Measurements from ENCODE around the gene PPFIA1.

DNA sequence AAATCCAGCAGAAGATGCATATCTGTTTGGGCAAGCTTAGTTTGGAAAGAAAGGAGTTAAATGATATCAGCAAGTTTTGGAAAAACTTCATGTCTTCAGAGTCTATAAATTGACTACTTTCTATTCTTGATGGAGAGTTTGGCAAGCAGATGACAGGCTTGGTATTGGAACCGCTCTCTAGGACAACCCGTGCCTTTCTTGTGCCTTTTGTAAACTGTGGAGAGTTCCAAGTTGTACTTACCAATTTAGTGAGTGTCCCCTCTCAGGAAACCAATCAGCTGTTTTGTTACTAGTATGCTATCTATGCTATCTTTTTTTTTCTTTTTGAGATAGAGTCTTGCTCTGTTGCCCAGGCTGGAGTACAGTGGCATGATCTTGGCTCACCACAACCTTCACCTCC lies 84.1 kb downstream of the PPFIA1 start:
- no peak for TF ChIP-seq POLR2A (IDR thresholded peaks at IDR 0.05)
- TF ChIP-seq, protein P1, sequence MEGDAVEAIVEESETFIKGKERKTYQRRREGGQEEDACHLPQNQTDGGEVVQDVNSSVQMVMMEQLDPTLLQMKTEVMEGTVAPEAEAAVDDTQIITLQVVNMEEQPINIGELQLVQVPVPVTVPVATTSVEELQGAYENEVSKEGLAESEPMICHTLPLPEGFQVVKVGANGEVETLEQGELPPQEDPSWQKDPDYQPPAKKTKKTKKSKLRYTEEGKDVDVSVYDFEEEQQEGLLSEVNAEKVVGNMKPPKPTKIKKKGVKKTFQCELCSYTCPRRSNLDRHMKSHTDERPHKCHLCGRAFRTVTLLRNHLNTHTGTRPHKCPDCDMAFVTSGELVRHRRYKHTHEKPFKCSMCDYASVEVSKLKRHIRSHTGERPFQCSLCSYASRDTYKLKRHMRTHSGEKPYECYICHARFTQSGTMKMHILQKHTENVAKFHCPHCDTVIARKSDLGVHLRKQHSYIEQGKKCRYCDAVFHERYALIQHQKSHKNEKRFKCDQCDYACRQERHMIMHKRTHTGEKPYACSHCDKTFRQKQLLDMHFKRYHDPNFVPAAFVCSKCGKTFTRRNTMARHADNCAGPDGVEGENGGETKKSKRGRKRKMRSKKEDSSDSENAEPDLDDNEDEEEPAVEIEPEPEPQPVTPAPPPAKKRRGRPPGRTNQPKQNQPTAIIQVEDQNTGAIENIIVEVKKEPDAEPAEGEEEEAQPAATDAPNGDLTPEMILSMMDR (IDR thresholded peaks at IDR 0.05) = no peak

Data from right lobe of liver (tissue), 4 donors.